Stimulated activated CD4-positive, alpha-beta T cell treated with anti-CD3 and anti-CD28 coated beads, Interleukin-4, amount 100 ng/mL, for 24 hours (primary cell): ENCODE results near the gene CYSRT1.
"Not testable (repeated sequence)": the region's sequence is repeated elsewhere in the genome, so short reads cannot be mapped to it uniquely, and the experiment has no call there.

ENCODE experiments used
- DNase-seq: peaks from one replicate; pipeline ENCODE4 v3.0.0-alpha.2; 2020

The CYSRT1 gene

DNA sequence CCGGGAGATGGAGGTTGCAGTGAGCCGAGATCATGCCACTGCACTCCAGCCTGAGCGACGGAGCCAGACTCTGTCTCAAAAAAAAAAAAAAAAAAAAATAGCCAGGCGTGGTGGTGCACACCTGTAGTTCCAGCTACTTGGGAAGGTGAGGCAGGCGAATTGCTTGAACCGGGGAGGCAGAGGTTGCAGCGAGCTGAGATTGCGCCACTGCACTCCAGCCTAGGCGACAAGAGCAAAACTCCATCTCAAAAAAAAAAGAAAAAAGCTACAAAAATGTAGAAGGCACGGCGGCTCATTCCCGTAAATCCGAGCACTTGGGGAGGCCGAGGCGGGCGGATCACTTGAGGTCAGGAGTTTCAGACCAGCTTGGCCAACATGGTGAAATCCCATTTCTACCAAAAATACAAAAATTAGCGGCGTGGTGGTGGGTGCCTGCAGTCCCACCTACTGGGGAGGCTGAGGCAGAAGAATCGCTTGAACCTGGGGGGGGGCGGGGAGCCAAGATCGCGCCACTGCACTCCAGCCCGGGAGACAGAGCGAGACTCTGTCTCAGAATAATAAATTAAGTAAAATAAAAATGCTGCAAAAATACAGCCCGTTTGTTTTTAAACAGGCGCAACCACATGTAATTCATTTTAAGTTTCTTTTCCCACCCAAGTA is 14.7 kb downstream of the CYSRT1 start:
- not testable (repeated sequence) for DNase-seq

DNA sequence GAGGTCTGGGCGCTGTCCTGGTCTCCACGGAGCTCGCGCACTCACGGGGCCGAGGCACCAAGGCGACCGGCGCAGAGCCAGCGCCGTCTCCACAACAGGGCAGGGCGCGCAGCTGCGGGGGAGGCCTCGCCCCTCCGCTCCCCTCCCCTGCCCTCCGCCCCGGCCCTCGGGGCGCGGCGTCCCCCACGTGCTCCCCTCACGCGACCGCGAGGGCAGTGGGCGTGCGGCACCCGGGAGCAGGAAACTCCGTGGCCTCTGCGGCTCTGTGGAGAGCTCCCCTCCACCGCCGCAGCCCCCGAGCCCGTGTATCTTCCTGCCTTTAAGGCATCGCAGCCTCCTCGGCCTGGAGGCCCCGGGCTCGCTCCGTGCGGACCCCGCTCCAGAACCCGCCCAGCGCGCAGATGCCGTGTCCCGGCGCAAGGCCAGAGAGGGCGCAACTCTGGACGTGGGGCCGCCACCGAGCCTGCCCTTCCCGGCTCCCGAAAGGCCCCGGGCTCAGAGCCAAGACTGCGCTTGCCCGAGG is 15.4 kb downstream of the CYSRT1 start:
- peak; percentile 67 for DNase-seq

DNA sequence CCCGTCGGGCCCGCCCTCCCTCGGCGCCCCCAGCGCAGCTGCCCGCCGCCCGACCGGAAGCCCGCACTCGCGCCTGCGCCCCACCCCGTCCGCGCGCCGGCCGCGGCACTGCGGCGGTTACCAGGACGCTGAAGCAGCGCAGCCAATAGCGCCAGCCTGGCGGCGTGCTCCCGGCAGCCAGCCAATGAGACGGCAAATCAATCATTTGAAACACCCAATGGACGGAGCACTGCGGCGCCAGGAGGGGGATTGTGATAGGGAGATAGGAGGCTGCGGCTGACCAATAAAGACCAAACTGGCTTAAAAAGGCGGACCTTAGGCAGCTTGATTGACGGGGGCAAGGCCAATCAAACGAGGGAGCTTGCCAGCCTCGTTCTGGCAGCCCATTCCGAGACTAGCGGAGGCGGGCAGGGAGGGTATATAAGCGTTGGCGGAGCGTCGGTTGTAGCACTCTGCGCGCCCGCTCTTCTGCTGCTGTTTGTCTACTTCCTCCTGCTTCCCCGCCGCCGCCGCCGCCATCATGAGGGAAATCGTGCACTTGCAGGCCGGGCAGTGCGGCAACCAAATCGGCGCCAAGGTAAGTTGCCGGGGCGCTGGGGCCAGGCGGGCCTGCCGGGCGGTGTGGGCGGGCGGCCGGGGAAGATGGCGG is 16.0 kb downstream of the CYSRT1 start, which contains the start of gene TUBB4B:
TSS of gene TUBB4B (plus strand) at position 447 of the 649 bp plus-strand sequence. CDS start at position 521, 74 bp downstream.
- peak; percentile 98 for DNase-seq

GRCh38 chr9:137241490-137242268 is 16.7 kb downstream of the CYSRT1 start:
- DNase-seq = peak; percentile 73

- DNase-seq = no peak
Measured at GRCh38 chr9:137242269-137243203, 17.6 kb downstream of the CYSRT1 start.

GRCh38 chr9:137243266-137243625 is 18.3 kb downstream of the CYSRT1 start:
- not testable (repeated sequence) for DNase-seq

GRCh38 chr9:137243626-137244485 is 18.9 kb downstream of the CYSRT1 start:
- no peak for DNase-seq

DNA sequence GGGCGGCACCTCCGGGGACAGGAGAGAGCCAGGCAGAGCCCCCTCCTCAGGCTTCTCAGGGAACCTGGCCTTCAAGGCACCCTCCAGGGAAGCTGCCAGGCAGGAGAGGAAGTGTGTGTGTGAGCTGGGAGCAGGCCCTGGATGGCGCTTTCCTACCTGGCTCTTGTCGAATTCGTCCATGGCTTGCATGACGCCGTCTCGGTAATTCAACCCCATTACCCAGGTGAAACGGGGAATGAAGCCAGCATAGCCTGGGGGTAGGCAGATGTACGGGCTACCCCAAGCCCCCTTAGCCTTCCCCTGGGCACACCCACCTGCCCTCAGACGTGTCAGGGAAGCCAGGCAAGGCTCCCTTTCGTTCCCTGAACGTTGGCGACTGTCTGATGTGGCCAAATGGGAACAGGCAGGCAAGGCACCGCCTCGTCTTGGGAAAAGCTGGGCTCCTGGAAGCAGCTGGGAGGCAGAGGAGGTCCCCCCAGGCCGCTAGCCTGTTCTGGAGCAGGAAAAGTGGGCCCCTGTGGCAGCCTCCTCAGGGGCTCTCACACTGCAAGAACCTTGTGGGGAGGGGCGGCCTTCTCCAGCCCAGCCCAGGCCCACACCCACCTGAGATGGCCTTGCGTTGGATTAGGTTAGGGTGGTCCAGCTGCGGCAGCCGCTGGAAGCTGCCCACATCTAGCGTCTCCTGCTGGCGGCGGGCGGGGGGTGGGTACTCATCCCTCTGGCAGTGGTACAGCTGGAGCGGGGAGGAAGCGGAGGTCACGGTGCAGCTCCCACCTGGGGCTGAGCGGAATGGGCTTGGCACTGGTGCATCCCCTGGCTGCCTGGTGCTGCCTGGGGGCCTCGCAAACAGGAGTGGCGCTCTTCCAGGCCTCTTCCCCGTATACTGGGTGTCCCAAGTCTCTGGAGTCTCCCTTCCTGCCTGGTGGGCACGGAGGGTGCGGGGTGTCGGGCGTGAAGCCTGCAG is 19.8 kb downstream of the CYSRT1 start:
- no peak for DNase-seq

DNA sequence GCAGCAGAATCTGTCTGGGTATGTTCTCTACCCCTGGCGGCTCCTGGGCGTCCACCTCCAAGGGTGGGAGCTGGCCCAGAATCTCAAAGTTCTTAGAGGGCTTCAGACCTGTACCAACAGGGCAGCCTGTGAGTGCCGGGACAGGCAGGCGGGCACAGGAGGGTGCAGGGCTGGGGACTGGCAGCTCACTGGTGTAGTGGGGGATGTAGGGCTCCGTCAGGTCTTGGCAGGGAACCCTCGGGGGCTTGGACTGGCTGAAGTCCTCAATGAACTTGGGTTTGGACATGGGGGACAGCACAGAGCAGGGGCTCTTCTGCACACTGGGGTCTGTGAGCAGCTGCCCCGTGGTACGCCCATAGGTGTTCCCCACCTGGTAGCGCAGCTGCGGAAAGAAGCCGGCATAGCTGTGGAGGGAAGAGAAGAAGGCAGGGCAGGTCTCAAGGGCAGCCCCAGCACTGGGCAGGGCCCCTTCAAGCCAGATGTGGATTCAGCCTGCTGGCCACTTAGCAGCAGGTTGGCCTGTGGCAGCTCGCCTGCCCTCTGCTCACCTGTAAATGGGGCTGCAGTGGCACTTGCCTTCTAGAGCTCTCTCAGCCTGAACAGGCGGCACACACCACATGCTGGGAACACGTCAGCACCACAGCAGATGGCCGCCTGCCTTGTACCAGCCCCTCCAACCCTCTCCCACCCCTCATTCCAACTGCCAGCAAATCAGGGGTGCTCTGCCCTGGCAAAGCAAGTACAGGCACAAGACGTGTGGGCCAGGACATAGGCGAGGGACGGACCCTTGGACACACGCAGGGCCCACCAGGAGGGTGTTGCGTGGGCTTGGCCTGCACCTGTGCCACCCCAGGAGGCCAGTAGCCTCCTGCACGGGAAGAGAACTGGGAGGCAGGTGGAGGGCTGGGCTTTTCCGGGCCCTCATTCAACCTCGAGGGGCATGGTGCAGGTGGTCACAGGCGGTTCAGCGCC is 20.8 kb downstream of the CYSRT1 start:
- no peak for DNase-seq

- no peak for DNase-seq
Measured at GRCh38 chr9:137247135-137247915, 22.4 kb downstream of the CYSRT1 start.

GRCh38 chr9:137247916-137248175 is 22.9 kb downstream of the CYSRT1 start:
- DNase-seq = no peak

DNA sequence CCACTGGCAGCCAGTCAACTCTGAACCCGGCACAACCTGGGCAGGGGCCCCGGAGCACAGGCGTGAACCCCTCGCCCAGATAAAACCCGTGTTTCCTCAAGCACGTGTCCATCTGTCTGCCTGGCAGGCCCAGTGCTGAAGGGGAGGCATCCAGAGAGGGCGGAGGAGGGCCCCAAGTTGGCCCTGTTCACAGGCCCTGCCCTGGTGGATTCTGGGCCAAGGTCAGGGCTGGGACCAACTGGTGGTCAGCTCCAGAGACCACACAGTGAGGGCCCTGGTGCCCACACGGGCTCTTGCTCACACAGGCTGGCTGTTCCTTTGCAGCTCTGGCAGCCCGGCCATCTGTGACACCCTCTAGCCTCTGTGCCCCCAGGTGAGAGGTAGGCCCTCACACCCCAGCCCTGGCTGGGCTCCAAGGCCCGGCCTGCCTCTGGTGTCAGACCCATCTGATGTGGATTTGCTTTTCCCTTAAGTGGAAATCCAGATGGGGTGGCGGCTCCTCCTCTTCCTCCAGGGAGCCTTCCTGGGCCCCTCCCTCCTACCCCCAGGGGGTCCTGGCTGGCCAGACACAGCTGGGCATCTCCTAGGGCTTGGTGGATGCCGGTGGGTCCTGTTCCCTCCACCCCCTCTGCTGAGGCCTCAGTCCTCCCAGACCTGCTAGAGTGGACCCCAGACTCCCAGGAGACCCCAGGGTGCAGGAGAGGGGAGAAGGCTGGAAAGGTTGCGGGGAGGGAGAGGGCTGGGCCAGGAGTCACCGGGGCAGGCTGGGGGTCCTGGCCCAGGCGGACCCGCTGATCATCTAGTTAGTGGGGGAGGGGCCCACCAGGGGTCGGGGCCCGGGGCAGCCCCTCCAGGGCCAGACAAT is 25.6 kb downstream of the CYSRT1 start:
- DNase-seq = no peak

DNA sequence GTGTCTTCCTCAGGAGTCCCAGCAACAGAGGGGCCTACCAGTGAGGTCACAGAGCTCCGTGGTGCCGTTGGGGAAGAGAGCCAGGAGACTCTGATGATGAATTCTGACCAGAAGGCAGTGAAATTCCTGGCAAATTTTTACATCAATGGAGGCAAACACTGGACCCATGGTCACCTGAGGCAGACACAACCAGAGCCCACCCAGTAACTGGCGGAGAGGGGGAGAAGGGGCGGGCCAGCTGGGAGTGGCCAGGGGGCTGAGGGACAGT is 26.2 kb downstream of the CYSRT1 start, which contains the start of gene STPG3:
TSS of gene STPG3 (plus strand) at position 93 of the 268 bp plus-strand sequence. CDS start at position 94, 1 bp downstream.
- no peak for DNase-seq

DNA sequence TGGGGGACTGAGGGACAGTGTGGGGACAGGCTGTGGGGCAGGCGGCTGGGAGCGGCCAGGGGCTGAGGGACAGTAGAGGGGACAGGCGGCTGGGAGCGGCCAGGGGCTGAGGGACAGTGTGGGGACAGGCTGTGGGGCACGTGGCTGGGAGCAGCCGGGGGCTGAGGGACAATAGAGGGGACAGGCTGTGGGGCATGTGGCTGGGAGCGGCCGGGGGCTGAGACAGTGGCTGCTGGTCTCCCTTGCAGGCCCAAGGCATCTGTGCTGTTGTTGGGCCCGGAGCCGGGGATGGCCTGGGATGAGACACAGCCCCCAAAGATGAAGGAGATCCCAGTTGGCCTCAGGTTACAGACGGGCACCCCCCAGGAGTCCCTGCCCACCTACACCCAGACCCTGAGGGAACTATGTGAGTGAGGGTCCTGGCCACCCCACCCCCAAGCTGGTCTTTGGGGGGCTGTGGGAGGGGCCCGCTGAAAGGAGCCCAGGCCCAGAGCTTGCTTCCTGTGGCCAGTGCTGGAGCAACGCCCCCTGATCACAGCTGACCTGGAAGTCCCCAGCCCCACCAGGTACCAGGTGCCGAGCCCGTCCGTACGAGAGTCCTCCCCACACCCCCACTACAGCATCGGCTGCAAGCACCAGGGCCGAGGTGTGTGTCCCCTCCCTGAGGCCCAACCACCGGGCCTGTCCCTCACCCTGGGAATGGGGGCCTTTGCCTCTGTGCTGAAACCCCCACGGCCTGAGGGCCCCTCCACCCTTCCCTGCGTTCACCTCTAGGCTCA is 26.7 kb downstream of the CYSRT1 start:
- DNase-seq = no peak

DNA sequence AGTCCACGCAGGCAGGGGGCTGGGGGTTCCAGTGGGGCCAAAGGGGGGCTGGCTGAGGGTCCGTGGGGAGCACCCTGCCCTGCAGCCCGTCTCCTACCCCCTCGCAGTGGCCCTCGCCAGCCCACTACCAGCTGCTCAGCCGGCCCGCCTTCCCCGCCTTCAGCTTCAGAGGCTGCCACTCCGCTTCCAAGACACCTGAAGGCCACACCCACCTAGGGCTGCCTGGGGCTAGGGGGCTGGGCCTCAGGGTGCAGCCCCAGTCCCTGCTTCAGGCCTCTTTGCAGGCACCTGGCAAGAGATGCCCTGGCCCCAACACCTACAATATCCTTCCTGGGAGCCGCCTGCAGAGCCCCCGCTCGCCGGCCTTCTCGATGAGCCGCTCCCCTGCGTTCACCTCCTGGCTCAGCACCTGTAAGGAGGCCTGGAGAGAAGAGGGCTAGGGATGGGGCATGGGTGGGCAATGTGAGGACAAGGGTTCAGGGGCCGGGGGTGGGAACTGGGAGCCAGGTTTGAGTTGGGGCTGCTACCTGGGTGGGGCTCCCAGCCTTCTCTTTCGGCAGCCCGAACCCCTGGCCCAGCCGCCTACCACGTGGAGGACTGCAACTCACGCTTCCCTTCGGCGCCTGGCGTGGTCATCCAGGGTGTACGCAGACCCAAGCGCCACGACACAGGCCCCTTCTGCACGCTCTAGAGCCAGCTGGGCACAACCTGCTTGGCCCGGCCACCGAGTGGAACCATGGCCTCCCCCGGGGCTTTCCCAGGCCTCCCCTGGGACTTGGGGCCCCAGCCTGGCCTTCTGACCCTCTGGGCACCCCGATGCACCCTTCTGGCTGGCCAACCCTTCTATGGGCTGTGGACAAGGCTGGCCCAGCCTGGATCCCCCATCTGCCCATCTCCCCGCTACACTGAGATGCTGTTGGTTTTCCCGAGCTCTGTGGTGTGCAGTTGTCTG is 27.9 kb downstream of the CYSRT1 start:
- DNase-seq = no peak
